HG02938 (cell line): Measurements from ENCODE around the gene SLC7A14.

ENCODE experiments used
- ATAC-seq: cut with Tn5 transposase; IDR thresholded peaks from one replicate; pipeline ENCODE4 v1.9.1; 2021; ENCODE audit warnings: mild to moderate bottlenecking, moderate library complexity; ENCODE audit not compliant: unreplicated experiment

The SLC7A14 gene

DNA sequence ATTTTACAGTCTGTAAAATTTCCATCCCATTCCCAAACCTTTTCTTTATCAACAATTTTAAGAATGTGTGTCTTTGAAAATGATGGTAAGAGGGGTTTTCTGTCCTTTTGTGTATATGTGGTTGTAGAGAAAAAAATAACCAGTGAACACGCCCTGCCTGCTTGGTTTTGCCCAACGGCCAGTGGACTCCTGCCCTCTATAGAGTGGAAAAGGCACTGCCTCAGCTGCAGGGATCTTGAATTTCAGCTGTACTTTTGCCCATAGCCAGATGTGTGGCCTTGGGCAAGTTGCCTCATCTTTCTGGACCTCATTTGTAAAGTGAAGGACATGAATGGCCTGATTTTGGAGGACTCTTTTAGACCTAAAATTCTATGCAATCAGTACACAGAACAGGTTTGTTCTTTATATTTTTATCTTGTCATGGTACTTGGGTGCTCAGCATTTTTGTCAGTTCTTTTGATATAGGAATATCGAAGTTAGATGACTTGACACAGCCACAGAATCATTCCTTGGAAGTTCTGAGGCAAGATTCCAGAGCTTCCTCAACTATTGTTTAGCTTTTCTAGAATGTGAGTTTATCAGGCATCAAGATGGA is 86.2 kb downstream of the SLC7A14 start:
- no peak for ATAC-seq

- no peak for ATAC-seq
Measured at GRCh38 chr3:170497207-170498095, 88.4 kb downstream of the SLC7A14 start.

DNA sequence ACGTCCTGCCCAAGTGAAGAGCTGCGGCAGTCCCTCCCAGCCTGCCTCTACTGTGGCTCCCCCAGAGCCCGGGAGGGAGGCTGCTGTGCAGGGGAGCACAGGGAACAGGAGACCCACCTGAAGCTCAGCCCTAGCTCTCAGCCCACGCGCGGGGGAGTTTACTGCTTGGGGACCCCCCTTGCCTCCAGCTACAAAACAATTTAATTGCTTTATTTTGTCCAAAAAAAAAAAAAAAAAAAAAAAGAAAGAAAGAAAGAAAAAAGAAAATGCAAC is 89.1 kb downstream of the SLC7A14 start:
- no peak for ATAC-seq

- ATAC-seq, result no peak
Measured at GRCh38 chr3:170496026-170496867, 89.6 kb downstream of the SLC7A14 start.

GRCh38 chr3:170494766-170495165 is 91.1 kb downstream of the SLC7A14 start:
- ATAC-seq, result no peak

DNA sequence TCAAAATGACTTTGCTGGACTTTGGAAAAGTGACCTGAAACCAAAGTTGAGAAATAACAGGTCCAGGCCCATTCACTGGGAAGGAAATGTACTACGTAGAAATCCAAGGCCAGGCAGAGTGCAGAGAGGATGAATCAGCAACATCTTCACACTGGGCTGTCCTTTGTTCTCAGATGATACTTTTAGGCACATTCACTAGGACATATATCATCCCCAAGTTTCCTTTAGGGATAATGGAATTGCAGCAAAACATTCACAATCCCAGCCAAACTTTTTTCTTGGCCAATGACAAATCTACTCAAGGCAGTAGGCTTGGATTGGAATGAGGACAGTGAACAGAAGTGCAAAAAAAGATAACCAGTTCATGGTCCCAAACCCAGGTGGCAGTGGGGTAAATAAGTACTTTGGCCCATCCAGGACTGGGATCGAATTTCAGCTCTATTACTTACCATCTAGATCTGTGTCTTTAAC is 92.1 kb downstream of the SLC7A14 start:
- no peak for ATAC-seq

DNA sequence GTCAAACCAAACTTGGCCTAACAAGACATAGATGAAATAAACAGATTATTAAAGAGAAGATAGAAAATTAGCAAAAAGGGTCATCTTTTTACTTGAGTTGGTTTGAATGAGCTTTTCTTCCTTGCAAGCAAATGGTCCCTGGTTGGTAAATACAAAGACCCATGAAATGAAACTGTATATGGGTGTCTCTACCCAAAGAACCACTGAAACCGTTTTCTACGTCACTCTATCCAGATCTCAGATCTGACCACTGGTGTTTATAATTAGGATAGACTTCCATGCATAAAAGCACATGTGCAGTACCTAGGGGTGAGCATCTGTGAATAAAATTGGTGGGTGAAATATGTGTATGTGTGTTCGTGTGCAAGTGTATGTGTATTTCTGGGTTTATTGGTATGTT is 94.0 kb downstream of the SLC7A14 start:
- no peak for ATAC-seq

- ATAC-seq, result no peak
Measured at GRCh38 chr3:170490828-170491560, 94.9 kb downstream of the SLC7A14 start.

DNA sequence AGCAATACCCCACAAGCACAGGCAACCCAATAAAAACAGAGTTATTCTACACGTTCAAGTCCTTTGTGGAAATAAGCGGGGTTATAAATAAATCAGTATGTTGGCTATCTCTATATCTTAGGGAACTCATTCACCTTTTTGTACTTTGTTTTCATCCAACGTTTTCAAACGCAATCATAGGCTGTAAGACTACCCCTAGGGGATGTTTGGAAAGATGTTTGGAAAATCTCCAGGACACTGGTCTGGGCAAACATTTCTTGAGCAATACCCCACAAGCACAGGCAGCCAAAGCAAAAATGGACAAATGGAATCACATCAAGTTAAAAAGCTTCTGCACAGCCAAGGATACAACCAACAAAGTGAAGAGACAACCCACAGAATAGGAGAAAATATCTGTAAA is 97.1 kb downstream of the SLC7A14 start:
- no peak for ATAC-seq

GRCh38 chr3:170487031-170487430 is 98.8 kb downstream of the SLC7A14 start:
- ATAC-seq, result no peak

DNA sequence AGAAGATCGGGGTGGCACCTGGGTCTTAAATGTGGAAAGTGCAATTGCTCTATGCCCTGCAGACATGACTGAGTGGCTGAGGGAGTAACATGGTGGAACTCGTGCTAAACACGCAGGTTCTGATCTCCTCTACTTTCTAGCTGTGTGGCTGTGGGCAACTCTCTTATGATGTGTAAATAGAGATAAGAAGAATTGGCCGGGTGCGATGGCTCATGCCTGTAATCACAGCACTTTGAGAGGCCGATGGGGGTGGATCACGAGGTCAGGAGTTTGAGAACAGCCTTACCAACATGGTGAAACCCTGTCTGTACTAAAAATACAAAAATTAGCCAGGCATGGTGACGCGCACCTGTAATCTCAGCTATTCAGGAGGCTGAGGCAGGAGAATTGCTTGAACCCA is 99.5 kb downstream of the SLC7A14 start:
- no peak for ATAC-seq

- no peak for ATAC-seq
Measured at GRCh38 chr3:170485696-170486095, 100.2 kb downstream of the SLC7A14 start.

DNA sequence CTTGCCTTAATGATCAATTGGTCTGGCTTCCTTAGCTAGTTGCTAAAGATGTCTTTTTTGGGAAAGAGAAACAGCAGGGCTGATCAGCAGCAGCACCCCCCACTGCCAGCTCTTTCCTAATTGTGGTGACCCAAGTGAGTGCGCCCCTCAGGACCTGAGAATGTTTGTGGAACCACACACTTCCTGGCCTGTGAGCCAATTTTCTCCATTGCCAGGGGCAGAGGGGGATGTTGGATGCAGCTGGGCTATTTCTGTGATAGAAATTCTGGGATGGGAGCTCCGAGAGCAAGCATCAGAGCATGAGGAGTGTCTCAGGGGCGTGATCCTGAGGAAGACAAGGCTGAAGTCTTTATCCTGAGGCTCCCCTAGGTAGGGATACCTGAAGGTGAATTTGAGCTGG is 100.6 kb downstream of the SLC7A14 start:
- ATAC-seq, result no peak

DNA sequence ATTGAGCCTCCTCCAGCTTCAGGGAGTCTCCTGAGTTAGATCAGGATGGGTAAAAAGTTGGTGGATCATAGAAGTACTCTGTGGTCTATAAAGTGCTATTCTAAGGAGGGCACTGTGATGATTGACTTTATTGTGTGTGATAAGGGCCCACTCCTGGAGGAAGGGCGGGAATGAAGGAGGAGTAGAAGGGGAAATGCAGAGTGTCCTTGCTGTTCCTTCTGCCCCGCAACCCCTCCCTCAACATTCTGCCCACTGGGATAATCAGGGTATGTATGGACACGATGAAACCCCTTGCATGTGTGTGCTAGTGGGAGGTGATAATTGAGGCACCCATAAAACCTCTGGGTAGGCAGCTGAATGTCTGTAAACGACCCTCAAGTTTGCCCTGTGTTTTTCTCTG is 101.0 kb downstream of the SLC7A14 start:
- no peak for ATAC-seq

DNA sequence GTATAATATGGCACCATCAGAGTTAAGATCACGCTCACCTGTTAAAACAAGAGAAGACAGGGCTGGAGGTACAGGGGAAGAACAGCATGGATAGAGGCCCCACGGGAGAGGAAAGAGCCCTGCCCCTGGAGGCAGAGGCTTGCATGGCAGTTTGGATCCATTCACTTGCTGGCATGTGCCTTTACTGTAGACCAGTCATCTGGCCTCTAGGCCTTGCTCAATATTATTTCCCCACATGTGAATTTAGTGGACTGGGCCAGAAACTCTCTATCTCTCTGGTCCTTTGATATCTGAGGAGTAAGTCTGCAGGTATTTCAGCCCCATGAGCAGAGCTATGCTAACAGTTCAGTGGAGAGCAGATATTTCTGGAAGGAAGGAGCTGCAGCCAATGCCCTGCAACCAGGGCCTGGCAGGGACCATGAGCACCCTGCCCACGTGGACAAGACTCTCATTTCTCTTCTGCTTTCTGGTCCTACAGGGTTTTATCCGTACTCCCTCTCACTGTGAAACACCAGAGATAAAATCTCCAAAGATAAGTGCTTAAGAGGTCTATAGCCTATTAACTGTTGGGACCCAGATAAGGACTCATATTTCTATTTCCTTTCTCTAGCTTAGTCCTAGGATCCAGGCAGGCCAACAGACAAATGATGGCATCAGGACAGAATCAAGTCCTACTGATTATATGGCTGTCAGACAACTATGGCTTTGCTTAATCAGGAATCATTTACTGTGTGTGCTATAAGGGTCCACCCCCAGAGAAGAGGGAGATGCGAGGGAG is 102.2 kb downstream of the SLC7A14 start:
- ATAC-seq, result no peak

GRCh38 chr3:170482199-170482598 is 103.7 kb downstream of the SLC7A14 start:
- ATAC-seq, result no peak

DNA sequence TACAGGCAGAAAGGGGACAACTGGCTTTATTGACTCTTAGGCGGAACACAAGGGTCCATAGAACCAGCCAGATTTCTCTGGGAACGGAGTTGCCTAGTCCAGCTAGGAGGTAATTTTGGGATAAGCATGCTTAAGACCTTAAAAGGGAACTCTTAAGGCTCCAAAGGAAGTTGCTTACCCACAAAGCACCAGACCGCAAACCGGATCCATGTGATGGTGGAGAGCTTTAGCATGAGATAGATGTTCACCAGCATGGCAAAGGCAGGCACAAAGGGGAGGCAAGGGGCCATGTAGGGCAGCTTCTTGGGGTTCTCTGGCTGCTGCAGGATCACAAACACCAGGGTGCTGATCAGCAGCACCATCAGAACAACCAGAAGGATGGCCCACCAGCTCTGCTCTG is 105.8 kb downstream of the SLC7A14 start:
- ATAC-seq, result no peak

DNA sequence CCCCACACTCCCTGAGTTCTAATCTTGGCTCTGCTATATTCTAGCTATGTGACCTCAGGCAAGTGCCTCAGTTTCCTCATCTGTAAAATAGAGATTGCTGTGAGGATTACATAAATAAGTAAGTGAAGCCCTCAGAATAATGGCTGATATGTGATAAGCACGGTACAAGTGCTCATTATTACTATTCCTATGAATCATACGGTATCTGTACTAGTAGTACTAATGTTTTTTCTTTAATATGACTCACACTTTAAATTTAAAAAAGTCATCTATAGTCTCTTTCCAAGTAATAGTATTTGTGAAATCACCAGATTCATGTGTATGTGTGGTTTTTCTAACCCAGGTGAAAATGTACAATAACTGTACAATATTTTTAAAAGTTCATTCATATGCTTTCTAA is 108.5 kb downstream of the SLC7A14 start:
- no peak for ATAC-seq

- ATAC-seq, result no peak
Measured at GRCh38 chr3:170476291-170476690, 109.6 kb downstream of the SLC7A14 start.

- ATAC-seq, result no peak
Measured at GRCh38 chr3:170475092-170475685, 110.7 kb downstream of the SLC7A14 start.
